Upper lobe of left lung (tissue), 4 donors: ENCODE results near the gene GABRB3.

Experiments used
- CTCF ChIP-seq, 6 experiments: fragments of 450-650 bp in 4 of 6; fragments of 200-600 bp in 2 of 6; sonication (generic) in 2 of 6; IDR thresholded peaks; one replicate each; pipeline ENCODE4 v1.5.1; 2016 to 2019; ENCODE audit warnings: antibody characterized with exemption in 6 of 6
- EP300 ChIP-seq, 4 donors: sonication (generic); formaldehyde crosslinking; IDR thresholded peaks; one replicate each; pipeline ENCODE4 v1.5.1; 2017; ENCODE audit warnings: antibody characterized with exemption in 4 of 4, control low read depth in 2 of 4
- POLR2A ChIP-seq, 4 donors: fragments of 450-650 bp; IDR thresholded peaks; one replicate each; pipeline ENCODE4 v1.5.1; 2016 to 2017; ENCODE audit warnings: antibody characterized with exemption in 4 of 4, mild to moderate bottlenecking in 2 of 4
- POLR2AphosphoS5 ChIP-seq, 2 donors: sonication (generic); formaldehyde crosslinking; IDR thresholded peaks; one replicate each; pipeline ENCODE4 v1.5.1; 2017; ENCODE audit warnings: antibody characterized with exemption in 2 of 2

- TF ChIP-seq CTCF (IDR thresholded peaks at IDR 0.05) = no peak
- TF ChIP-seq POLR2AphosphoS5 (IDR thresholded peaks at IDR 0.05) = no peak
- no peak for TF ChIP-seq EP300 (IDR thresholded peaks at IDR 0.05)
- no peak for TF ChIP-seq POLR2A (IDR thresholded peaks at IDR 0.05)
Observed at GRCh38 chr15:26702381-26702780, 70.5 kb downstream of the GABRB3 start.
